Femur (tissue), 1 donor: ENCODE data around the gene VAPB.

Source experiments
- DNase-seq: peaks from one replicate; pipeline ENCODE4 v3.0.0-alpha.2; 2017

Gene VAPB

DNA sequence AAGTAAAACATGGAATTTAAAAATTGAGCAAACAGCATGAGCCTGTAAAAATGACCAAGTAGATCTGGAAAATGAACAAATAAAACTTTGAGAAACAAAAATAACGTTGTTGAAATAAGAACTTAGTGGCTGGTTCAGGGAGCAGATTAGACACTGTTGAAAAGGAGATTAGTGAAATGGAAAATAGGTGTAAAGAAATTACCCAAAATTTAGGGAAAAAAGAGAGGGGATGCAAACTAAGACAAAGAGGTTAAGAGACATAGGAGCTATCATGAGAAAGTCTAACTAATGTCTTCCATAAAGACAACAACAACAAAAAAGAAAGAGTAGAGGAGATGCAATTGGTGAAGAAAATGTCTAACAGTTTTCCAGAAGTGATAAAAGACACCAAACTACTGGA is 97.2 kb downstream of the VAPB start:
- no peak for DNase-seq

DNA sequence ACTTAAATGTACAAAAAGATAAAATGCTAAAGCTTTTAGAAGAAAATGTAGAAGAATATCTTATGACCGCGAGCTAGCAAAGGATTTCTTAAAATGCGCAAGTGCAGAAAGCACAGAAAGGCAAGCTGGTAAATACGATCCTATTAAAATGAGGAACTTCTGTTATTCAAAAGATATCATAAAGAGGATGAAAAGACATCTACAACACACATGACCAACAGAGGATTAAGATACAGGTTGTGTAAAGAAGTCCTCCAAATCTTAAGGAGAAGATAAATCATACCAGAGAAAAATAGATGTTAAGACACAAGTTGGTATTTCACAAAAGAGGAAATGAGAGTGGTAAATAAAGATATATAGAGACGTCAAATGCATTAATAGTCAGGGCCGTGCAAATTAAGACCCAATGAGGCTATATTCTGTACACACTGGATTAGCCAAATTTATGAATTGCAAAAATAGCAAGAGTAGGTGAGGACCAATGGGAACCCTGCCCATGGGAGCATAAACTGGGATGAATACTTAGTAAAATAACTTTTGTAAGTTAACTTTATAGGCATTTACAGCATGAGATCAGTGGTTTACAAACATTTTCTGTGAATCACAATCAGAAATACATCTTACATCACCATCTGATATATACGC is 103.2 kb downstream of the VAPB start:
- DNase-seq: no peak

DNA sequence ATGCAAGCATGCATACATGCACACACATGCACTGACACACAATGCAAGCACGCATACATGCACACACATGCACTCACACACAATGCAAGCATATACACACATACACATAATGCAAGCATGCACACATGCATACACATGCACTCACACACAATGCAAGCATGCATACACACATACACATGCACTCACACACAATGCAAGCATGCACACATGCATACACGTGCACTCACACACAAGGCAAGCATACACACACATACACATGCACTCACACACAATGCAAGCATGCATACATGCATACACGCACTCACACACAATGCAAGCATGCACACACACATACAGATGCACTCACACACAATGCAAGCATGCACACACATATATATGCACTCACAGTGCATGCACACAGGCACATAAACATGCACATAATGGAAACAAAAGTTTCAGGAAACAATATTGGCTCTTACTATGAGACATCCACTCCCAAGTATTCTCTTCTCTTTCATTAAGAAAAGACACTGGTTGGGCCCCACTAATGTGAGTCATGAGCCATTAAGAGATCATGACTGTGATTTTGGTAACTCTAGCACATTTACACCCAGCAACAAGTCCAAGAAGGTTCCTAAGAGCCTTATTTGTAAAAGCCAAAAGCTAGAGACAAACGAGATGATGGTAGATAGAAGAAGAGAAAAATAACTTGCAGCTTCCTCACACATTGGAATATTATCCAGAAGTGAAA is 103.9 kb downstream of the VAPB start:
- DNase-seq: no peak

DNA sequence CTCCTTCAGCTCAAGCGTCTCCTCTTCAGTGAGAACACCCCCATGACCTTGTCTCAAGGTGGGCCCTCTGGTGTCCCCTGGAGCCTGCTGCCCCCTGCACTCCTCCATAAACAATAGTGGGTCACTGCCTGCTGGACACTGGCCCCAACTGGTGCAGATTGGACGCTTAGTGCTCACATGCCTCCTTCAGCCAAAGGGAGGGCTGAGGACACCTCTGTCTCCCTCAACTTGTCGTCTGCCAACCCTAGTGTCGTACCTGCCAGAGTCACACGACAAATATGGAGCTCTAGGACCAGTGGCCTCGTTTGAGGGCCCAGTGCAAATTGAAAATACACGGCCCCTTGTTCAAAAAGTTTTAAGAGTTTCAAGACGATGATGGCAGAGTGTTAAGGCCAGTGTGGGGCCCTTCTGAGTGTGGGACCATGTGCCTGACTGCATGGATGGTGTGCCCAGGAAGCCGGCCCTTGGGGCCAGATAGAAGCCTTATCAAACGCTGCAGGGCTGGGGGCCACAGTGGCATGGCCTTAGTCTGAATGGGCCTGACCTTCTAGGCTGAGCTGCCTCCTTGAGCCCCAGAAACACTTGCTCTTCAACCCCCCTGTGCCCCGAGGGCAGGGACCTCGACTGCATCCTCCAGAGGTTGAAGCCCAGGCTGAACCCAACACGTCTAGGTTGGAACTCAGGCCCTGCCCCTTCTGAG is 106.0 kb downstream of the VAPB start:
- DNase-seq: no peak

- no peak for DNase-seq
These were observed 106.8 kb downstream of the VAPB start for GRCh38 chr20:58495623-58496428.

DNA sequence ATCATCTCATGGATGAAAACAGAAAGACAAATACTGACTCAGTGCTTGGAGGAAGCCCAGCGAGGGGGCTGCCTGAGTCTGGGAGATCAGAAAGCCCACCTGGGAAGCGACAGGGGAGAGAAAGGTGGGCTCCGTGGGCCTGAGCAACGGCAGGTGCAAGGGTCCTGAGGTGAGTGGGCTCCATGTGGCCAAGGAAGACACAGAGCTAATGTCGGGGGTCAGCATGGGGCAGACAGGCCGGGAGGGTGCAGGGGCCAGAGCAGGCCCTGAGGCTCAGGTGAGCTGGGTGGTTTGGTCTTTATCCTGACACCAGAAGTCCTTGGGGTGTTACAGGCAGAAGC is 107.4 kb downstream of the VAPB start:
- no peak for DNase-seq

DNA sequence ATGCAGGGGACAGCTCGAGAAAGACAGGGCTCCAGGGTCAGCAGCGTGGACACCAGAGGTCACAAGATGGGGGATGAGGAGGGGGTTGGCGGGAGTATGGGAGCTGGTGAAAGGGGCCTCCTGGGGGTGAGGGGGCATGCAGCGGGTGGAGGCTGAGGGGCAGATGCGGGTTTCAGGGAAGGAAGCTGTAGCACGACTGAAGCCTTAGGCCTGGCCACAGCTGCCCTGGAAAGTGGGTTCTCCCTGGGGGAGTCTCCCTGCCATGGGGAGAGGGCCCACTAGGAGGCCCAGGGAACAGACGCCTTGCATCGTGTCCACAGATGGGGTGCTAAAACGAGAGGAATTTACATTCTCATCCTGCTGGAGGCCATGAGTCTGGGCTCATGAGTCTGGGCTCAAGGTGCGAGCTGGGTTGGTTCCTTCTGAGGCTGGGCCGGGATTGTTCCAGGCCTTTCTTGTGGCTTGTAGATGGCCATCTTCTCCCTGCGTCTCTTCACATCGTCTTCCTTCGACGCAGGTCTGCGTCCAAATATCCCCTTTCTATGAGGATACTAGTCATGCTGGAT is 108.1 kb downstream of the VAPB start:
- no peak for DNase-seq

GRCh38 chr20:58497724-58498469 is 108.9 kb downstream of the VAPB start:
- DNase-seq: no peak

DNA sequence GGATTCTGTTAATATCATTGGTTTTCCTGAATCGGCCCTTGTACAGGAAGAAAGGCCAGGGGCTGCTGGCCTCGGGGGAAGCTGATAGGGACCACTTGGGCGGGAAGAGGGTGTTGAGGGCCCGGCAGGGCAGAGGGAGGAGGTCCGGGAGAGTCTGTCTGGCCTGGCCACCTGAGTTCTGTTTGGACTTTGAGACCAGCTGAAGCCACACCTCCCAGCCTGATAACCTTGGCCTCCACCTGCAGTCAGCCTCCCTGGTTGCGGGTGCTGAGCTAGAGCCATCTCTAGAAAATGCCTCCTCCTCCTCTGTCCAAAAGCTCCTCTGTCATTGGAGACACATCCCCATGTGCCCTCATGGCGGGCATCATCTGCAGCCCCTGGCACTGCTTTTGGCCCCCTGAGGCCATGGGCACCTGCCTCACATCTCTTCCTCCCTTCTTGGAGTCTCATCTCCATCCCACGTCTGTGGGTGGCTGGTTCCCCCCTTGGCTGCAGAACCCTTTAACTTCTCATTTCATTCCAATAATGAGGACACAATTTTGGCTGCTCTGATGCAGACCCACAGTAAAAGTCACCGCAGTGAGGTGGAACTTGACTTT is 109.5 kb downstream of the VAPB start:
- DNase-seq: no peak

- DNase-seq: no peak
These were observed 111.2 kb downstream of the VAPB start for GRCh38 chr20:58500256-58500655.
